ENCODE results near the gene GIPC1.

DNA sequence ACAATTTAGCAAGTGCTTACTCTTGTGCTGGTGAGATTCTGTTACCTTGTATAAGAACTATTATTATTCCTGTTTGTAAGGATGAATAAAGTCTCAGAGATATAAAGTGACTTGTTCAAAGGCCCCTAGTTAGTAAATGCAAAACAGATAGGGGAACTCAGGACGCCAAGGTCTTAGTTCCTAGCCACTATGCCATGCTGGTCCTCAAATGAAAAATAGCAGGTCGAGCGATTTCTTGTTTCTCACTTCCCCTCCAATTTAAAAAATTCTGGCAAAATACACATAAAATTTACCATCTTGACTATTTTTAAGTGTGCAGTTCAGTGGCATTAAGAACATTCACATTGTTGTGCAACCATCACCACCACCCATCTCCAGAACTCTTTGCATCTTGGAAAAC, 34.6 kb upstream of the GIPC1 start:
- TF ChIP-seq, protein P1, sequence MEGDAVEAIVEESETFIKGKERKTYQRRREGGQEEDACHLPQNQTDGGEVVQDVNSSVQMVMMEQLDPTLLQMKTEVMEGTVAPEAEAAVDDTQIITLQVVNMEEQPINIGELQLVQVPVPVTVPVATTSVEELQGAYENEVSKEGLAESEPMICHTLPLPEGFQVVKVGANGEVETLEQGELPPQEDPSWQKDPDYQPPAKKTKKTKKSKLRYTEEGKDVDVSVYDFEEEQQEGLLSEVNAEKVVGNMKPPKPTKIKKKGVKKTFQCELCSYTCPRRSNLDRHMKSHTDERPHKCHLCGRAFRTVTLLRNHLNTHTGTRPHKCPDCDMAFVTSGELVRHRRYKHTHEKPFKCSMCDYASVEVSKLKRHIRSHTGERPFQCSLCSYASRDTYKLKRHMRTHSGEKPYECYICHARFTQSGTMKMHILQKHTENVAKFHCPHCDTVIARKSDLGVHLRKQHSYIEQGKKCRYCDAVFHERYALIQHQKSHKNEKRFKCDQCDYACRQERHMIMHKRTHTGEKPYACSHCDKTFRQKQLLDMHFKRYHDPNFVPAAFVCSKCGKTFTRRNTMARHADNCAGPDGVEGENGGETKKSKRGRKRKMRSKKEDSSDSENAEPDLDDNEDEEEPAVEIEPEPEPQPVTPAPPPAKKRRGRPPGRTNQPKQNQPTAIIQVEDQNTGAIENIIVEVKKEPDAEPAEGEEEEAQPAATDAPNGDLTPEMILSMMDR (IDR thresholded peaks at IDR 0.05), result no peak
- no peak for TF ChIP-seq EZH2 (IDR thresholded peaks at IDR 0.05)
